Posterior vena cava (tissue), 2 donors: ENCODE data around the gene DRD4. TPM values are rescaled to one million over a fixed set of nuclear protein-coding genes. Genes with fewer than 3 reads are reported as not detected.
"Not testable (repeated sequence)": the region's sequence is repeated elsewhere in the genome, so short reads cannot be mapped to it uniquely, and the experiment has no call there.

Source experiments
- DNase-seq: peaks from one replicate; pipeline ENCODE4 v3.0.0-alpha.2; 2020; ENCODE audit warnings: low spot score
- intact Hi-C, 2 donors: fragments of 100-400 bp; cut with DNase I; formaldehyde crosslinking; loops; one replicate each; pipeline versions ENCODE4 v1.14.1 to v1.14.2; 2022 to 2023
- total RNA-seq, 2 donors: library from RNA; stranded (reverse); fragmentation: NEBNext Ultra II Directional; extraction: Animal tissue kit (Norgen Biotek cat#: 25700); gene quantifications; one replicate each; pipeline ENCODE4 v1.2.1, GENCODE V29; 2021
- donor health status: DM: yes; HTN: yes; CAD: no.
- donor health status: DM: yes; HTN: yes; CAD: no.

DRD4 gene
- total RNA-seq, 2 donors from 2014 or later: 0.48 to 0.51 TPM

DNA sequence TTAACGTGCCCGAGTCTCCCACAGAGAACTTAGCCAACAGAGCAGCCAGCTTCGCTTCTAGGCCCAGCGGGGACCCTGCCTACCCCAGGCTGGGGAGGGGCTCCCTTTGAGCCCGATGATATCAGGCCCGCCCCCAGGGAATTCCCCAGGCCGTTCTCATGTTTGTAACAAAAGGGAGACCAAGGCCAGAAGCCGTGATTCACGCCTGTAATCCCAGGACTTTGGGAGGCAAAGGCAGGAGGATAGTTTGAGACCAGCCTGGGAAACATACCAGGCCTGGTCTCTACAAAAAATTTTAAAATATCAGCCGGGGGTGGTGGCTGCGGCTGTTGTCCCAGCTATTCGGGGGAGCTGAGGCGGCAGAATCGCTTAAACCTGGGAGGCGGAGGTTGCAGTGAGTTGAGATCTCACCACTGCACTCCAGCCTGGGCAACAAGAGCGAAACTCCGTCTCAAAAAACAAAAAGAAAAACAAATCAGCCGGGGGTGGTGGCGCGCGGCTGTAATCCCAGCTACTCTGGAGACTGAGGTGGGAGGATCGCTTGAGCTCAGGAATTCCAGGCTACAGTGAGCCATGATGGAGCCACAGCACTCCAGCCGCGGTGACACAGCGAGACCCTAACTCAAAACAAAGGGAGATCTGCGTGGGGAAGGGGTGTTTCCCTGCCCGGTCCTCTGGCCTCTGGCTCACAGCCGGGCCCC lies 1.7 kb downstream of the DRD4 start:
- intact Hi-C loops: no loop called here
- no peak for DNase-seq

DNA sequence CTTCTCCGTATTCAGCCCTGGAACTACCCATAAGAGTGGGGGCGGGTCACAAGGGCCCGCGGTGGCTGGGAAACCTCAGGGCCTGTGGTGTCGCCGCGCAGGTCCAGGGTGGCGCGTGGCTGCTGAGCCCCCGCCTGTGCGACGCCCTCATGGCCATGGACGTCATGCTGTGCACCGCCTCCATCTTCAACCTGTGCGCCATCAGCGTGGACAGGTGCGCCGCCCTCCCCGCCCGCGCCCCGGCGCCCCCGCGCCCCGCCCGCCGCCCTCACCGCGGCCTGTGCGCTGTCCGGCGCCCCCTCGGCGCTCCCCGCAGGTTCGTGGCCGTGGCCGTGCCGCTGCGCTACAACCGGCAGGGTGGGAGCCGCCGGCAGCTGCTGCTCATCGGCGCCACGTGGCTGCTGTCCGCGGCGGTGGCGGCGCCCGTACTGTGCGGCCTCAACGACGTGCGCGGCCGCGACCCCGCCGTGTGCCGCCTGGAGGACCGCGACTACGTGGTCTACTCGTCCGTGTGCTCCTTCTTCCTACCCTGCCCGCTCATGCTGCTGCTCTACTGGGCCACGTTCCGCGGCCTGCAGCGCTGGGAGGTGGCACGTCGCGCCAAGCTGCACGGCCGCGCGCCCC lies 2.4 kb downstream of the DRD4 start:
- DNase-seq: peak; percentile 72
- intact Hi-C loops: no loop called here

DNA sequence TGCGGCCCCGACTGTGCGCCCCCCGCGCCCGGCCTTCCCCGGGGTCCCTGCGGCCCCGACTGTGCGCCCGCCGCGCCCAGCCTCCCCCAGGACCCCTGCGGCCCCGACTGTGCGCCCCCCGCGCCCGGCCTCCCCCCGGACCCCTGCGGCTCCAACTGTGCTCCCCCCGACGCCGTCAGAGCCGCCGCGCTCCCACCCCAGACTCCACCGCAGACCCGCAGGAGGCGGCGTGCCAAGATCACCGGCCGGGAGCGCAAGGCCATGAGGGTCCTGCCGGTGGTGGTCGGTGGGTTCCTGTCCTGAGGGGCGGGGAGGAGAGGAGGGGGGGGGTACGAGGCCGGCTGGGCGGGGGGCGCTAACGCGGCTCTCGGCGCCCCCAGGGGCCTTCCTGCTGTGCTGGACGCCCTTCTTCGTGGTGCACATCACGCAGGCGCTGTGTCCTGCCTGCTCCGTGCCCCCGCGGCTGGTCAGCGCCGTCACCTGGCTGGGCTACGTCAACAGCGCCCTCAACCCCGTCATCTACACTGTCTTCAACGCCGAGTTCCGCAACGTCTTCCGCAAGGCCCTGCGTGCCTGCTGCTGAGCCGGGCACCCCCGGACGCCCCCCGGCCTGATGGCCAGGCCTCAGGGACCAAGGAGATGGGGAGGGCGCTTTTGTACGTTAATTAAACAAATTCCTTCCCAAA lies 3.1 kb downstream of the DRD4 start:
- intact Hi-C loops: no loop called here
- peak; percentile 86 for DNase-seq

DNA sequence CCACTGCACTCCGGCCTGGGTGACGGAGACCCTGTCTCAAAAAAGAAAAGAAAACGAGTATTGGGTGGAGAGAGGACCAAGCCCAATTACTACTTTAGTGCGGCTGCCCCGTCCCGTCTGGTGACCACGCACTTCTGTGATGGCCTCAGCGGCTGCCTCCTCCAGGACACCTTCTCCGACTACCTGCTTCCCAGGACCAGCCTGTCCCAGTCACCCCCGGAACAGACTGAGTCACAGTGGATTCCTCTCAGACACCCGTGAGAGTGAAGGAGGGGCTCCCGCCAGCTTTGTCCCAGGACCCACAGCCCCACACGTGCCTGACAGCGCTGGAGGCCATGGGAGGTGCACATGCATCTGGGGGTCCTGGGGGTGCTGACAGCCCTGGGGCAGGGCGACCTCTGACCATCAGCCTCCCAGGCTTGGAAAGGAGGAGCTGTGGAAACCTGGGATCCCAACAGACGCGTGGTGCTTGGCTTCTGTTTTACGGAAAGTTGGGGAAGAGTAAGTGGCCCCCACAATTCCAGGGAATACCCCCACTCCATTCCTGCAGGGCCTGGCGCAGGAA lies 4.8 kb downstream of the DRD4 start:
- intact Hi-C loops: no loop called here
- no peak for DNase-seq

DNA sequence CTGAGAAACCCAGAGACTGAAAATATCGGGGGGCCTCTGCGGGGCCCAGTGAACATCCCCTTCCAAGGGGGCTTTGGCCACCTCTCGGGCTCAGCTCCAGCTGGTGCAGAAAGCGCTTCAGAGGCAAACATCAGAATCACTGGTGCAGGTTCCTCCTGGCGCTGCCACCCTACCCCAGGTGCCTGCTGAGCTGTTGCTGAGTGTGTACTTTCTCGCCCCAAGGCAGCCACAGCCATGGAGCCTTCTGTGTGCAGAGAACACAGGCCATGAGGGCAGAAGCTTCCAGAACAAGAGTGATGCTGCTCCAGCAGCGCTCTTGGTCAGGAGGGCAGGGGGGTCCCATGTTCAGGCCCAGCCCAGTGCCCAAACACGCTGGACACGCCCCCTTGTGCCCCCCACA lies 6.3 kb downstream of the DRD4 start:
- intact Hi-C loops: no loop called here
- no peak for DNase-seq

DNA sequence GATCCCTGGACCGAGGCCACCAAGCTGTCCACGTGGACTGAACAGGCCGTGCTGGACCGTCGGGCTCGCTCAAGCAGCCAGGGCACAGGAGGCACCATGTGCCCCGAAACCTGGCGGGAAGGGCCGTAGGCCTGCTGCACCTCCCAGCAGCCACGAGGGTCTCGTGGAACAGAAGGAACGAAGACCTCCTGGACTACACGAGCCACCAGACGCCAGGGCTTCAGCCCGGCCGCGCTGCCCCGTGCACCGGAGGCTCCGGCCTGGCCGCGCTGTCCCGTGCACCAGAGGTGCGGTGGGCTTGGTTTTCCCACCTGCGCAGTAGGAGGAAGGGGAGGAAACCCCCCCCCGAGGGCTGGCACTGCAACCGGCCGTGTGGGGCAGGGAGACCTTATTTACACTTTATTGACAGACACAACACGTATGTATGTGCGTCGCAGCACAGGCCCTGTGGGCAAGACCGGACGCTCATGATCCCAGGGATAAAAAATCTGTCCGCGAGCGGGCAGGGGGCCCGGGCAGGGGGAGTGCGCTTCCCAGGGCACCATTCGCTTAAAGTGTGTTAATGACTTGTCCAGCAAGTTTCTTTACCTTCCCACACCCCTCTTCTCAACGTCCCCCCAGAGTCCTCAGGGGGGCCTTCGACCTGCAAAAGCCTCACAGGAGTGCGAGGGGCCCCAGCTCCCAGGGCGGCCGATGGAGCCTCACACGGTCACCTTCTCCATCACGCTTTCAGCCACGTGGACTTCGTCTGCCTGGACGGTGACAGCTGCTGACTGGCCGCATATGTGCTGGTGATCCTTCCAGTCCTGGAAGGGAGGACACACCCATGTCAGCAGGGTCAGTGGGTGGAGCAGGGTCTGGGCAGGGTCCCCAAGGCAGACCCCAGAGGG lies 7.0 kb downstream of the DRD4 start:
- DNase-seq: no peak
- intact Hi-C loops: no loop called here

DNA sequence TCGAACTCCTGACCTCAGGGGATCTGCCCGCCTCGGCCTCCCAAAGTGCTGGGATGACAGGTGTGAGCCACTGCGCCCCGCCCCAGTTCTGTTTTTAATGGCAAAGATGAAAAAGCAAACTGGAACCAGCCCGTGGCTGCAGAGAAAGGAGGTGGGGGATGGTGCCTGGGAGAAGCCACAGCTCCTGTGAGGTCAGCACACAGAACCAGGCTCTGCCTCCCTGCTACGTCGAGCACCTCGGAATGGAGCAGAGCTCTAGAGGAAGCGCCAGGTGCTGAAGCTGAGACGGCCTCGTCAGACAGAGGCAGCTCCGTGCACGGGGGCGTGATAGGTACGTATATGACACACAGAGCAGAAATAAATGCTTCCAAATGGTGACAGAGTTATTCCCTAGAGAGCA lies 8.5 kb downstream of the DRD4 start:
- intact Hi-C loops: no loop called here

DNA sequence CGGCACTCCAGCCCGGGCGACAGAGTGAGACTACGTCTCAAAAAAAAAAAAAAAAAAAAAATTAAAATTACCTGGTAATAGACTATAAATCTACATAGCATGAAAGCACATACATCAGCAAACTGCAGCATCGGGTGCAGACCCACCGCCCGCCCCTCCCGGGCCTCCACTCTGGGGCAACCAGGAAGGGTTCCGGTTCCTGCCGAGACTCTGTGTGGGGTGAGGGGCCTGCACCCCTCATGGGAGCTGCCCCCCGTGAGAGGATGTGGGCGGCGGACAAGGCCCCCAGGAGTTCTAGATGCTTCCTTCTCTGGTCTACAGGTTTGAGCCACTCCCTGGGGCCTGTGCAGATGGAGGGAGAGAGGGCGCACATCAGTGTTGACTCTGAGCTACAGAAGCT lies 9.1 kb downstream of the DRD4 start:
- intact Hi-C loops: no loop called here
- DNase-seq: no peak

More for the DNA sequence above, 8.5 kb downstream of the DRD4 start:
- peak; percentile 56 for DNase-seq

DNA sequence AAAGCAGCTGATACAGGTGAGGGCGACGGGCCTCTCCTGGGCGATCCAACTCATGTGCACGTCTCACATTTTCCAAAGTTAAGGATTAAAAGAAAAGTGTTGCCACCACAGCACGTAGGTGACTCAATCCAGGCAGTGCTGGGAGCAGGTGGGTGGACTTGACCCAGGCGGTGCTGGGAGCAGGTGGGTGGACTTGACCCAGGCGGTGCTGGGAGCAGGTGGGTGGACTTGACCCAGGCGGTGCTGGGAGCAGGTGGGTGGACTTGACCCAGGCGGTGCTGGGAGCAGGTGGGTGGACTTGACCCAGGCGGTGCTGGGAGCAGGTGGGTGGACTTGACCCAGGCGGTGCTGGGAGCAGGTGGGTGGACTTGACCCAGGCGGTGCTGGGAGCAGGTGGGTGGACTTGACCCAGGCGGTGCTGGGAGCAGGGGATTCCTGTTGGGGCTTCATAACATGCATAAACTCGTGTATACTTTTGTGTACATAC lies 10.6 kb downstream of the DRD4 start:
- intact Hi-C loops, DNase-seq: not testable (repeated sequence)

DNA sequence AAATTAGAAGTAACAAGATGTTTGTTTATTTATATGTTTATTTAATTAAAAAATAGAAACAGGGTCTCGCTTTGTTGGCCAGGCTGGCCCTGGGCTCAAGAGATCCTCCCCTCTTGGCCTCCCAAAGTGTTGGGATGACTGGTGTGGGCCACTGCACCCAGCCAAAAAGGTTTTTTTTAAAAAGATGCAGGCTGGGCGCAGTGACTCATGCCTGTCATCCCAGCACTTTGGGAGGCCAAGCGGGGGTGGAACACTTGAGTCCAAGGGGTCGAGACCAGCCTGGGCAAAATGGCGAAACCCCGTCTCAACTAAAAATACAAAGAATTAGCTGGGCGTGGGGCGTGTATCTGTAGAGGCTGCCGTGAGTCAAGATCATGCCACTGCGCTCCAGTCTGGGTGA lies 13.4 kb downstream of the DRD4 start:
- DNase-seq: no peak
- intact Hi-C loops: no loop called here

DNA sequence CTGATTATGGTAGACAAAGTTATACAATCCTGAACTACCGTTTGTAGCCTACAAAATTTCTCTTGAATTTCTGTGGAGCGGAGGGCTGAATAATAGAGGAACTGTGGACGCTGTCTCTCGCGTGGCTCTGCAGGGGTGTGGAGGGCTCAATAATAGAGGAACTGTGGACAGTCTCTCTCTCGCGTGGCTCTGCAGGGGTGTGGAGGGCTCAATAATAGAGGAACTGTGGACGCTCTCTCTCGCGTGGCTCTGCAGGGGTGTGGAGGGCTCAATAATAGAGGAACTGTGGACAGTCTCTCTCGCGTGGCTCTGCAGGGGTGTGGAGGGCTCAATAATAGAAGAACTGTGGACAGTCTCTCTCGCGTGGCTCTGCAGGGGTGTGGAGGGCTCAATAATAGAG lies 16.1 kb downstream of the DRD4 start:
- DNase-seq, intact Hi-C loops: not testable (repeated sequence)

DNA sequence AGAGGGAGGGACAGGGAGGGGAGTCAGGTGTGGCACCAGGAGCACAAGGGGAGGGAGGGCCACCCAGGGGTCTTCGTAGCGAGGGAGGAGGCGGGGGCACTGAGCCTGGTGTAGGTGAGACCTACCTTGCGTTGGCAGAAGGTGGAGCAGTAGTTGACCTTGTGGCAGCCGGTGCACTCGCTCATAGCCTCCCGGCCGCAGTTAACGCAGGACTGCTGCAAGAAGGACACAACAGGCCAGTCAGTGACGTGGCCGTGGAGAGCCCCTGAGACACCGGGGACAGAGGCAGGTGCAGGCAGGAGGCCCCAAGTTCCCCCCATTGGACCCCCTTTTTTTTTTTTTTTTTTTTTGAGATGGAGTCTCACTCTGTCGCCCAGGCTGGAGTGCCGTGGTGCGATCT lies 16.8 kb downstream of the DRD4 start:
- no peak for DNase-seq
- intact Hi-C loops: no loop called here

DNA sequence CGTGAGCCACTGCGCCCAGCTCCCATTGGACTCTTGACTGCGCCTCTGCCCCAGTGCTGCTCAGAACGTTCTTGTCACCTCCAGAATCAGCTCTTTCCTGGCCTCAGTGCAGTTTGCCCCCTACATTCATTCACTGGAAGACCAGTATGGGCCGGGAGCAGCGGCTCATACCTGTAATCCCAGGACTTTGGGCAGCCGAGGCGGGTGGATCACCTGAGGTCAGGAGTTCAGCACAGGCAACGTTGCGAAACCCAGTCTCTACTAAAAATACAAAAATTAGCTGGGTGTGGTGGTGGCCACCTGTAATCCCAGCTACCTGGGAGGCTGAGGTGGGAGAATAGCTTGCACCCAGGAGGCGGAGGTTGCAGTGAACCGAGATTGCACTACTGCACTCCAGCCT lies 17.4 kb downstream of the DRD4 start:
- intact Hi-C loops: not testable (repeated sequence)

DNA sequence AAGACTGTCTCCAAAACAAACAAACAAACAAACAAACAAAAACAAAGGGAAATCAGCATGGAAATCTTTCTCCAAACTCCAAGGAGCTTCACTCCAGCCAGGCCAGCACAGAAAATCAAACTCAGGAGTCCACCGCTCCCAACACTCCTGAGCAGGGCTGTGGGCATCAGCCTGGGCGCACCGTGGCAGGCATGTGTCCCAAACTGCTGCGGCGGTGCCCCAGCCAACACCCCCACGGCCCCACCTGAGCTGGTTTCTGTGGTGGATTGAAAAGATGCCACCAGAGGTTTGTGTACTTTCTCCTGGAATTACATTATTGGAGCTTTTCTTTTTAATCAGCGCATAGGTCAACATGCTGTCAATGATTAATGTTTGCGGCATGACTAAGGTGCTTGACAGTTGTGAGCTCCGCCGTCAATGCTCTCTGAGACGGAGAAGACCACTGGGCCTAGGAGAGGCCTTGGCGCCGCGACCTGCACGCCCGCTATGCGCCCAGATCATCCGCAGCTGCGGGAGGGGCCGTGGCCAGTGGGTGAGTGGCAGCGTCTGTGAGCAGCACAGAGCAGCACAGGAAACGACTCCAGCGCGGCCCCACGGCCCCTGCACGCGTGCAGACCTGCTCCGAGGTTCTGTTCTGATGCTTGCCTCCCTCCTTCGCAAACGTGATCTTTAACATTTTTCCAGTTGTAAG lies 18.1 kb downstream of the DRD4 start:
- DNase-seq: no peak

More for the DNA sequence above, 17.4 kb downstream of the DRD4 start:
- DNase-seq: not testable (repeated sequence)

DNA sequence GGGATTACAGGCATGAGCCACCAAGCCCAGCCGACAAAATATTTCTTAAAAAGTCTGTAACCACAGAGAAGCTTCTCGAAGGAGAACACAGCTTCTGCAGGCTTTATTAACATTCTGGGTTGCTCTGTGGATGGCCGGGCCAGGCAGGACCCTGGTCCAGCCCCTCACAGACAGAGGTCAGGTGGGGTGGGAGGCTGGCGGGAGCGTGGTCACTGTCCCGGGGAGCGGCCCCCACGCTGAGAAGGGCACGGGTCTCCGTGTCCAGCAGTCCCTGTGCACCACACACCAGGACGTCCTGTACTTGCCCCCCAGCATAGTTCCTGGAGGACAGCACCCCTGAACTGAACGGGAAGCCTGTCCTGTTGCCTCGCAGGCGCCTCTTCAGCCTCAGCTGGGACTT lies 19.4 kb downstream of the DRD4 start:
- intact Hi-C loops: no loop called here
- DNase-seq: no peak

More for the DNA sequence above, 18.1 kb downstream of the DRD4 start:
- intact Hi-C loops: no loop called here

DNA sequence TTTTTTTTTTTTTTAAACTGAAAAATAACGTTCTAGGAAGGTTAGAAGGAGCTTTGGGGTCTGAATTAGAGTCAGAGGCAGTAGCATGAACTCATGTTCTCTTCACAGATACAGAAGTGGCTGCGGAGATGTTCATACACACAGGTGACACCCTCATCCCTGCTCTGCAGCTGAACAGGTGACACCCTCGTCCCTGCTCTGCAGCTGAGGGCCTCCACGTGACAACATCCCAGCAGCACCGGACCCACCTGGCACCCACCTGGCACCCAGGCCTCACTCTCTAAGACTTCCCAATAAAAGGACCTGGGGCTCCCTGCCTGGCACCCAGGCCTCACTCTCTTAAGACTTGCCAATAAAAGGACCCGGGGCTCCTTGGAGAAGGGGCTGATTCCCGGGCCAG lies 19.8 kb downstream of the DRD4 start:
- intact Hi-C loops: no loop called here

DNA sequence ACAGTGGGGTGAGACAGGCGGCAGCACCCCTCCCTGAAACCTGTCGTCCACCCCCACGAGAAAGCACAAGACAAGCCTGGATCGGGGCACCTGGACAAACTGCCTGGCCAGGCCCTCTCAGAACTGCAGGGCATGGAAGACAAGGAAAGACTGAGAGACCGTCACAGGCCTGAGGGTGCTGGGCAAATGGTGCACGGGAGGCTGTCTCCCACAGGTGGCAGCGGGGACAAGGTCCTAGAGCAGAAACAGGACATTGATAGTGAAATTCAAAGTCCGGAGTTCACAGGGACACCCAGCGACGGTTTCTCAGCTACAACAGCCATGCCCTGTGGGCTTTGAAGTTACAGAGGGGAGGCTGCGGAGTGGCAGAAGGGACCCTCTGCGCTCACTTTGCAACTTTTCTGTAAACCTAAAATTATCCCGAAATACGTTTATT lies 20.6 kb downstream of the DRD4 start:
- DNase-seq: no peak
- intact Hi-C loops: no loop called here

More for the DNA sequence above, 19.8 kb downstream of the DRD4 start:
- no peak for DNase-seq

DNA sequence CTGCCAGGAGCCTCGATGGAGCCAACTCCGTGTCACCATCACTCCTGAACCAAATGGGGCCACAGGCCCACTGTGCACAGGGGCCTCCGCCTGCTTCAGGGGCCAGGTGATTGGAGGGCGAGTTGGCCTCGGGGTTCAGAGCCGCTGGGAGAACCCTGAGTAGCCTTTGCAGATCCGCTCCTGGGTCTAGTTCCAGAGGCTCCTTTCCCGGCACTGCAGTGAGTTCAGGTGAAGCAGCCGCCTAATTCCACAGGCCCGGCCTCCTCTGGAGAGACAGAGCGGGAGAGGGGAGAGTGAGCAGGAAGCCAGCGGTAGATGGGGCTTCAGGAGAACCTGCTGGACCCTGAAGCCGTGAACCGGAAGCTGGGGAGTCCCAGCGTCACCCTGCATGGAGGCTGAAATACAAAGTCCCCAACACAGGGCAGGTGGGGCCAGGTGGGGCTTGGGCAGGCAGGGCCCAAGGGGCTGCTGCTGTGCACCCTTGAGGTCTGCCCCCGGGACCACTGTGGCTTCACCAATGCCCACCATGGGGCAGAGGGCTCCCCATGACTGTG lies 22.5 kb downstream of the DRD4 start:
- no peak for DNase-seq
- intact Hi-C loops: loop anchor here (5.0 to 10.0 kb wide), 3 partner anchors 63 to 135 kb away; partner anchors contain the start of genes CEND1 (in 1 of the 2) and SLC25A22 (in 1 of the 2)
